ENCODE results near the gene CHGA. TPM values are rescaled to one million over a fixed set of nuclear protein-coding genes. Genes with fewer than 3 reads are reported as not detected.

The CHGA gene
- total and polyA plus RNA-seq, 2 of the 13 experiments (the other 11 are each of a cell fraction or from before 2014, with no cell fraction given), result not detected

- TF ChIP-seq ZNF800 (CRISPR knock-in tag; IDR thresholded peaks at IDR 0.05) (no peak), ZNF496 (CRISPR knock-in tag; IDR thresholded peaks at IDR 0.05; ENCODE audit: insufficient replicate concordance) (no peak), ZNF788 (CRISPR knock-in tag; IDR thresholded peaks at IDR 0.05; ENCODE audit: borderline replicate concordance) (no peak), RAD21 (CRISPR knock-in tag; IDR thresholded peaks at IDR 0.05) (no peak), MZF1 (CRISPR knock-in tag; IDR thresholded peaks at IDR 0.05; ENCODE audit: borderline replicate concordance) (no peak), NR3C1 (CRISPR knock-in tag; IDR thresholded peaks at IDR 0.05) (no peak)
- TF ChIP-seq, protein P1, sequence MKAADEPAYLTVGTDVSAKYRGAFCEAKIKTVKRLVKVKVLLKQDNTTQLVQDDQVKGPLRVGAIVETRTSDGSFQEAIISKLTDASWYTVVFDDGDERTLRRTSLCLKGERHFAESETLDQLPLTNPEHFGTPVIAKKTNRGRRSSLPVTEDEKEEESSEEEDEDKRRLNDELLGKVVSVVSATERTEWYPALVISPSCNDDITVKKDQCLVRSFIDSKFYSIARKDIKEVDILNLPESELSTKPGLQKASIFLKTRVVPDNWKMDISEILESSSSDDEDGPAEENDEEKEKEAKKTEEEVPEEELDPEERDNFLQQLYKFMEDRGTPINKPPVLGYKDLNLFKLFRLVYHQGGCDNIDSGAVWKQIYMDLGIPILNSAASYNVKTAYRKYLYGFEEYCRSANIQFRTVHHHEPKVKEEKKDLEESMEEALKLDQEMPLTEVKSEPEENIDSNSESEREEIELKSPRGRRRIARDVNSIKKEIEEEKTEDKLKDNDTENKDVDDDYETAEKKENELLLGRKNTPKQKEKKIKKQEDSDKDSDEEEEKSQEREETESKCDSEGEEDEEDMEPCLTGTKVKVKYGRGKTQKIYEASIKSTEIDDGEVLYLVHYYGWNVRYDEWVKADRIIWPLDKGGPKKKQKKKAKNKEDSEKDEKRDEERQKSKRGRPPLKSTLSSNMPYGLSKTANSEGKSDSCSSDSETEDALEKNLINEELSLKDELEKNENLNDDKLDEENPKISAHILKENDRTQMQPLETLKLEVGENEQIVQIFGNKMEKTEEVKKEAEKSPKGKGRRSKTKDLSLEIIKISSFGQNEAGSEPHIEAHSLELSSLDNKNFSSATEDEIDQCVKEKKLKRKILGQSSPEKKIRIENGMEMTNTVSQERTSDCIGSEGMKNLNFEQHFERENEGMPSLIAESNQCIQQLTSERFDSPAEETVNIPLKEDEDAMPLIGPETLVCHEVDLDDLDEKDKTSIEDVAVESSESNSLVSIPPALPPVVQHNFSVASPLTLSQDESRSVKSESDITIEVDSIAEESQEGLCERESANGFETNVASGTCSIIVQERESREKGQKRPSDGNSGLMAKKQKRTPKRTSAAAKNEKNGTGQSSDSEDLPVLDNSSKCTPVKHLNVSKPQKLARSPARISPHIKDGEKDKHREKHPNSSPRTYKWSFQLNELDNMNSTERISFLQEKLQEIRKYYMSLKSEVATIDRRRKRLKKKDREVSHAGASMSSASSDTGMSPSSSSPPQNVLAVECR (CRISPR knock-in tag; IDR thresholded peaks at IDR 0.05; ENCODE audit: borderline replicate concordance), result no peak
- TF ChIP-seq, protein P2, sequence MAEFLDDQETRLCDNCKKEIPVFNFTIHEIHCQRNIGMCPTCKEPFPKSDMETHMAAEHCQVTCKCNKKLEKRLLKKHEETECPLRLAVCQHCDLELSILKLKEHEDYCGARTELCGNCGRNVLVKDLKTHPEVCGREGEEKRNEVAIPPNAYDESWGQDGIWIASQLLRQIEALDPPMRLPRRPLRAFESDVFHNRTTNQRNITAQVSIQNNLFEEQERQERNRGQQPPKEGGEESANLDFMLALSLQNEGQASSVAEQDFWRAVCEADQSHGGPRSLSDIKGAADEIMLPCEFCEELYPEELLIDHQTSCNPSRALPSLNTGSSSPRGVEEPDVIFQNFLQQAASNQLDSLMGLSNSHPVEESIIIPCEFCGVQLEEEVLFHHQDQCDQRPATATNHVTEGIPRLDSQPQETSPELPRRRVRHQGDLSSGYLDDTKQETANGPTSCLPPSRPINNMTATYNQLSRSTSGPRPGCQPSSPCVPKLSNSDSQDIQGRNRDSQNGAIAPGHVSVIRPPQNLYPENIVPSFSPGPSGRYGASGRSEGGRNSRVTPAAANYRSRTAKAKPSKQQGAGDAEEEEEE (CRISPR knock-in tag; IDR thresholded peaks at IDR 0.05; ENCODE audit: borderline replicate concordance), result no peak
Observed at GRCh38 chr14:92982956-92983355, 60.0 kb downstream of the CHGA start (continued).
